ENCODE results near the gene SGF29. TPM values are rescaled to one million over a fixed set of nuclear protein-coding genes. Genes with fewer than 3 reads are reported as not detected.
"Not testable (repeated sequence)": the region's sequence is repeated elsewhere in the genome, so short reads cannot be mapped to it uniquely, and the experiment has no call there.

The SGF29 gene
- total and polyA plus RNA-seq, 2 donors (not counting 1 experiment from before 2014, with no cell fraction given) = 1.6 to 6.9 TPM

DNA sequence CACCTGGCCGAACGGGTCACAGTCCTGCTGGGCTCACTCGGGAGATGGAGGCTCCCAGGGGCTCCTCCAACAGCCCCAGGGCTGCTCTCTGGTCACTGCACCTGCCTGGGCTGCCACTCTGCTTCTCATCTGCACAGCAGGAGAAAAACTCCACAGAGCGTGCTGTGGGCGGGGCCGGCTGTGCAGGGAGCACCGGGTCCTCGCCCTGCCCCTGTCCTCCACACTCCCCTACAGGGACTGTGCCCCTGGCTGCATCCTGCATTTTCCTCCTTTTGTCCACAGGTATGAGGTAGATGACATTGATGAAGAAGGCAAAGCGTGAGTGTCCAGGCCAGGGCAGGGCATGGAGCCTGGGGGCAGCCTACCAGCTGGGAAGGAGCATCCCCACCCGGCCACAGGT, 48.3 kb downstream of the SGF29 start:
- H3K9me3 ChIP-seq (ENCODE audit: control insufficient read depth, insufficient read depth, low read depth, low read length); H3K79me2 ChIP-seq (ENCODE audit: control insufficient read depth, insufficient read depth, low read length); H3K4me3 ChIP-seq (replicated peaks in 1 of 4; ENCODE audit: control extremely low read depth in 1 of 4, insufficient read depth in 1 of 4, low read depth in 3 of 4, low read length in 4 of 4); H3K4me2 ChIP-seq (ENCODE audit: extremely low read depth, insufficient read depth, low read length); H3K27ac ChIP-seq (ENCODE audit: insufficient read depth, low read length); DNase-seq (ENCODE audit: low read depth in 2 of 2); H3K27me3 ChIP-seq (ENCODE audit: control insufficient read depth, insufficient read depth, low read length); H3K36me3 ChIP-seq (ENCODE audit: control insufficient read depth, insufficient read depth, low read length); H3K4me1 ChIP-seq (ENCODE audit: control insufficient read depth, extremely low read depth, insufficient read depth, low read length); H2AFZ ChIP-seq (ENCODE audit: low read length); H3K9ac ChIP-seq (ENCODE audit: insufficient read depth, low read length); H4K20me1 ChIP-seq (ENCODE audit: control insufficient read depth, extremely low read depth, insufficient read depth, low read length): not testable (repeated sequence)

DNA sequence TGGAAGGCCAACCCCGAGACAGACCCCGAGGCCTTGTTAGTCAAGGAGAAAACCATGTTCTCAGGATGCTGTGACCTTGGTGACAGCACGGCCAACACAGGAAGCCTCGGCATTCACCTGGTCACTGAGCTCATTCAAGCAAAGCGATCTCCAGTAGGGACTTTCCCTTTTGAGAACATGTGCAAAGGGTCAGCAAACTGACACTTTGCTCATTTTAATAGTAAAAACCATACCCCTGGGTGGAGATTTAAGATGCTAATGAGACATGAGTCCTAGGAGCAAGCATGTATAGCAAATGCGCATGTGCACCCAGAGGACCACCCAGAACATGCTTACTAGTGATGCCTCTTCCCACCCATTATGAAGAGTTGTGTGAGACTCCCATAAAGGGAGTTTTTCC, 48.8 kb downstream of the SGF29 start:
- Histone ChIP-seq H4K20me1 (ENCODE audit: control insufficient read depth, extremely low read depth, insufficient read depth, low read length) (no peaks in the 10 kb centered on the region), H2AFZ (ENCODE audit: low read length) (no peak overlapping the region), H3K27me3 (ENCODE audit: control insufficient read depth, insufficient read depth, low read length) (no peaks in the 10 kb centered on the region), H3K27ac (ENCODE audit: insufficient read depth, low read length) (no peak overlapping the region), H3K36me3 (ENCODE audit: control insufficient read depth, insufficient read depth, low read length) (no peaks in the 10 kb centered on the region), H3K4me3 (replicated peaks in 1 of 4; ENCODE audit: control extremely low read depth in 1 of 4, insufficient read depth in 1 of 4, low read depth in 3 of 4, low read length in 4 of 4) (no peak overlapping the region), H3K9me3 (ENCODE audit: control insufficient read depth, insufficient read depth, low read depth, low read length) (no peaks in the 10 kb centered on the region), H3K4me2 (ENCODE audit: extremely low read depth, insufficient read depth, low read length) (no peak overlapping the region), H3K9ac (ENCODE audit: insufficient read depth, low read length) (no peak overlapping the region), H3K79me2 (ENCODE audit: control insufficient read depth, insufficient read depth, low read length) (no peaks in the 10 kb centered on the region), H3K4me1 (ENCODE audit: control insufficient read depth, extremely low read depth, insufficient read depth, low read length) (no peaks in the 10 kb centered on the region)
- no peak for DNase-seq (ENCODE audit: low read depth in 2 of 2)
- TF ChIP-seq, protein P1, sequence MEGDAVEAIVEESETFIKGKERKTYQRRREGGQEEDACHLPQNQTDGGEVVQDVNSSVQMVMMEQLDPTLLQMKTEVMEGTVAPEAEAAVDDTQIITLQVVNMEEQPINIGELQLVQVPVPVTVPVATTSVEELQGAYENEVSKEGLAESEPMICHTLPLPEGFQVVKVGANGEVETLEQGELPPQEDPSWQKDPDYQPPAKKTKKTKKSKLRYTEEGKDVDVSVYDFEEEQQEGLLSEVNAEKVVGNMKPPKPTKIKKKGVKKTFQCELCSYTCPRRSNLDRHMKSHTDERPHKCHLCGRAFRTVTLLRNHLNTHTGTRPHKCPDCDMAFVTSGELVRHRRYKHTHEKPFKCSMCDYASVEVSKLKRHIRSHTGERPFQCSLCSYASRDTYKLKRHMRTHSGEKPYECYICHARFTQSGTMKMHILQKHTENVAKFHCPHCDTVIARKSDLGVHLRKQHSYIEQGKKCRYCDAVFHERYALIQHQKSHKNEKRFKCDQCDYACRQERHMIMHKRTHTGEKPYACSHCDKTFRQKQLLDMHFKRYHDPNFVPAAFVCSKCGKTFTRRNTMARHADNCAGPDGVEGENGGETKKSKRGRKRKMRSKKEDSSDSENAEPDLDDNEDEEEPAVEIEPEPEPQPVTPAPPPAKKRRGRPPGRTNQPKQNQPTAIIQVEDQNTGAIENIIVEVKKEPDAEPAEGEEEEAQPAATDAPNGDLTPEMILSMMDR (conservative IDR thresholded peaks at IDR 0.05 in 1 of 2, IDR thresholded peaks at IDR 0.05 in 1 of 2; ENCODE audit: low read depth in 1 of 2, low read length in 2 of 2) = no peak
- no peak for TF ChIP-seq EZH2 (IDR thresholded peaks at IDR 0.05; ENCODE audit: low read length, missing control alignments)

DNA sequence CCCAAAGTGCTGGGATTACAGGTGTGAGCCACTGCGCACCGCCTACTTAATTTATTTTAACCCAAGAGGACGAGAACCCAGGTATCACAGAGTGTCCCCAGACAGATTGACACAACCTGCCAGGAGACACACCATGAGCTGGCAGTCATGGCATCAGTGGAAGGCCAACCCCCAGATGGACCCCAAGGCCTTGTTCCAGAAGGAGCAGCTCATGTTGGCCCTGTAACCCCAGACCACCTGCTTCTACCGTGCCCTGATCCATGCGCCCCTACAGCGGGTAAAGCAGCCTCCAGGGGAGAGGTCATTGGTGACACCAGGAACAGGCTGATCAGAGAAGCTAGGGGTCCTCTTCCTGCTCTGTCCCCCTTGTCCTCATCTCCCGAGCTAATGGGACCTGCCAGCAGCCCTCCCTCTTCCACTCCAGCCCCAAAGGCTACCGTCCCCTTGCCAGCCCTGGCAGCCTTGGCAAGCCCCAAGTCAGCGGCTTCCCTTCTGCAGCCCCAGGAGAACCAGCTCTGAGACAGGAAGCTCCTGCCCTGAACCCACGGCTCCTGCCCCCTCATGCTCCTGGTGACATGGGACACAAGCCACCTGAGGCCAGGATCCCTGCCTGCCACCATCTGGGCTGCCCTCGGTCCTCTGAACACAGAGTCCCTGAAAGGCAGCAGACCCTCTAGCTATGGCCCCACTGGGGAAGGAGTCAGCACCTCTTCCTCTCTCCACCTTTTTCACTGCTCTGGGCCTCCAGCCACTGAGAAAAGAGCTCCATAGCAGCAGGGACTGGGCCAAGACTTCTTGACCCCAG, 49.9 kb downstream of the SGF29 start:
- no peaks in the 10 kb centered on the region for H3K9me3 ChIP-seq (ENCODE audit: control insufficient read depth, insufficient read depth, low read depth, low read length)
- TF ChIP-seq EZH2 (IDR thresholded peaks at IDR 0.05; ENCODE audit: low read length, missing control alignments) = no peak
- TF ChIP-seq, protein P1 (conservative IDR thresholded peaks at IDR 0.05 in 1 of 2, IDR thresholded peaks at IDR 0.05 in 1 of 2; ENCODE audit: low read depth in 1 of 2, low read length in 2 of 2) = no peak
- no peaks in the 10 kb centered on the region for H4K20me1 ChIP-seq (ENCODE audit: control insufficient read depth, extremely low read depth, insufficient read depth, low read length)
- H3K4me1 ChIP-seq (ENCODE audit: control insufficient read depth, extremely low read depth, insufficient read depth, low read length) = no peaks in the 10 kb centered on the region
- no peaks in the 10 kb centered on the region for H3K79me2 ChIP-seq (ENCODE audit: control insufficient read depth, insufficient read depth, low read length)
- H3K27me3 ChIP-seq (ENCODE audit: control insufficient read depth, insufficient read depth, low read length) = no peaks in the 10 kb centered on the region
- no peak overlapping the region for H3K4me3 ChIP-seq (replicated peaks in 1 of 4; ENCODE audit: control extremely low read depth in 1 of 4, insufficient read depth in 1 of 4, low read depth in 3 of 4, low read length in 4 of 4)
- no peak overlapping the region for H3K9ac ChIP-seq (ENCODE audit: insufficient read depth, low read length)
- no peak overlapping the region for H3K27ac ChIP-seq (ENCODE audit: insufficient read depth, low read length)
- H3K36me3 ChIP-seq (ENCODE audit: control insufficient read depth, insufficient read depth, low read length) = no peaks in the 10 kb centered on the region
- H2AFZ ChIP-seq (ENCODE audit: low read length) = no peak overlapping the region
- no peak for DNase-seq (ENCODE audit: low read depth in 2 of 2)
- H3K4me2 ChIP-seq (ENCODE audit: extremely low read depth, insufficient read depth, low read length) = no peak overlapping the region
